OCI-LY7 (cell line): Measurements from ENCODE around the gene BTD. TPM values are rescaled to one million over a fixed set of nuclear protein-coding genes. Genes with fewer than 3 reads are reported as not detected.
A peak's percentile ranks its signal among the peaks of the same experiment; 100 is the strongest.

Source experiments
- BruUV-seq: library from RNA; stranded (reverse); fragments of 400-500 nt; replicated peaks from 2 replicates; lab custom pipeline; 2021; lab: Mats Ljungman, UMichigan
- CTCF ChIA-PET: fragments of 300-600 bp; sonication (Branson Sonifier 250); formaldehyde crosslinking; loops from one replicate; lab custom pipeline; 2022; ENCODE audit warnings: antibody characterized with exemption; ENCODE audit not compliant: unreplicated experiment; lab: Charles Lee
- POLR2A ChIA-PET: fragments of 300-600 bp; sonication (Branson Sonifier 250); formaldehyde crosslinking; loops from one replicate; lab custom pipeline; 2022; ENCODE audit warnings: antibody characterized with exemption; lab: Charles Lee
- DNase-seq: peaks from one replicate; pipeline ENCODE4 v3.0.0-alpha.2; 2015; ENCODE audit warnings: low spot score
- H2AFZ ChIP-seq: fragments of 200-600 bp; sonication (generic), shearing (Covaris generic); 2 replicates; pipeline ENCODE4 v1.6.1; 2014; ENCODE audit warnings: mild to moderate bottlenecking, antibody characterized with exemption, low read length, moderate library complexity
- H3K27ac ChIP-seq: fragments of 200-600 bp; sonication (generic); 2 replicates; pipeline ENCODE4 v1.5.1; 2014; ENCODE audit warnings: mixed run types, low read depth, mild to moderate bottlenecking, moderate library complexity, low read length, inconsistent platforms; ENCODE audit not compliant: poor library complexity, severe bottlenecking
- H3K36me3 ChIP-seq: fragments of 200-600 bp; sonication (generic); 2 replicates; pipeline ENCODE4 v1.6.1; 2014; ENCODE audit warnings: mild to moderate bottlenecking, antibody characterized with exemption, low read length, moderate library complexity, mixed read lengths; ENCODE audit not compliant: insufficient read depth
- H3K4me1 ChIP-seq: fragments of 200-600 bp; sonication (generic); 2 replicates; pipeline ENCODE4 v1.5.1; 2014; ENCODE audit warnings: mild to moderate bottlenecking, low read length; ENCODE audit not compliant: insufficient read depth, poor library complexity, severe bottlenecking
- H3K4me2 ChIP-seq: fragments of 200-600 bp; sonication (generic); 2 replicates; pipeline ENCODE4 v1.6.1; 2014; ENCODE audit warnings: mild to moderate bottlenecking, low read length
- H3K4me3 ChIP-seq: fragments of 200-600 bp; sonication (generic); 2 replicates; pipeline ENCODE4 v1.5.1; 2014; ENCODE audit warnings: mild to moderate bottlenecking, low read depth, low read length; ENCODE audit not compliant: poor library complexity, severe bottlenecking
- H3K79me2 ChIP-seq: fragments of 200-600 bp; sonication (generic); 2 replicates; pipeline ENCODE4 v1.6.1; 2016; ENCODE audit warnings: low read depth, mild to moderate bottlenecking, low read length, moderate library complexity, mixed read lengths; ENCODE audit not compliant: insufficient read depth
- H3K9me2 ChIP-seq: fragments of 200-600 bp; sonication (generic); 2 replicates; pipeline ENCODE4 v1.6.1; 2016; ENCODE audit warnings: mild to moderate bottlenecking, low read length, mixed read lengths; ENCODE audit not compliant: insufficient read depth
- H3K9me3 ChIP-seq: fragments of 200-600 bp; sonication (generic); 2 replicates; pipeline ENCODE4 v1.6.1; 2014; ENCODE audit warnings: mild to moderate bottlenecking, mixed run types, low read length, mixed read lengths
- H4K20me1 ChIP-seq: fragments of 200-600 bp; sonication (generic); 2 replicates; pipeline ENCODE4 v1.6.1; 2014; ENCODE audit warnings: mild to moderate bottlenecking, antibody characterized with exemption, low read length, moderate library complexity, mixed read lengths; ENCODE audit not compliant: insufficient read depth
- CTCF ChIP-seq: fragments of 200-600 bp; sonication (generic); conservative IDR thresholded peaks from 2 replicates; pipeline ENCODE4 v1.5.1; 2014; ENCODE audit warnings: mild to moderate bottlenecking, antibody characterized with exemption, low read length, moderate library complexity, mixed read lengths
- EZH2phosphoT487 ChIP-seq: fragments of 200-600 bp; sonication (generic); IDR thresholded peaks from 2 replicates; pipeline ENCODE4 v1.6.1; 2018; ENCODE audit warnings: low read depth, borderline replicate concordance, mild to moderate bottlenecking, mixed run types, antibody characterized with exemption, low read length, moderate library complexity, mixed read lengths
- intact Hi-C: fragments of 100-400 bp; cut with micrococcal nuclease; formaldehyde crosslinking; loops from one replicate; pipeline ENCODE4 v1.10.0; 2022; ENCODE audit not compliant: unreplicated experiment
- total RNA-seq, 2 experiments: library from RNA; depleted of rRNA in 1 of 2; stranded (reverse); fragments of >200 nt in 1 of 2; shearing (Covaris generic) in 1 of 2; gene quantifications; 2 replicates each; pipeline ENCODE4 v1.2.3, GENCODE V29; 2014 to 2022

BTD gene
- total RNA-seq, 2 experiments from 2014 or later: 4.2 to 6.0 TPM

DNA sequence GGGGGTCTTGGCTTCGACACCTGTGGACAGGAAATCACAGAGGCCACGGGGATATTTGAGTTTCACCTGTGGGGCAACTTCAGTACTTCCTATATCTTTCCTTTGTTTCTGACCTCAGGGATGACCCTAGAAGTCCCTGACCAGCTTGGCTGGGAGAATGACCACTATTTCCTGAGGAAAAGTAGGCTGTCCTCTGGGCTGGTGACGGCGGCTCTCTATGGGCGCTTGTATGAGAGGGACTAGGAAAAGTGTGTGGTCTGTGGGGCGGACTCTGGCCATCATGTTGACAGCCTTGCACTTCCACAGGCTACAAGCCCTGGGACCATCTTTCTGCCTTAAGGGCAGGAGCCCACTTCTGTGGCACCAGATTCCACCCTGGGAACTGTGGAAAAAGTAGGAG, 43.7 kb downstream of the BTD start:
- ChIA-PET CTCF (no interaction called here), POLR2A (interaction anchor here (1.1 kb wide), 1 partner anchor 17 kb away, joined by 3 read pairs; no protein-coding TSS in a partner anchor)
- BruUV-seq: no TSS peak
- no peak for TF ChIP-seq CTCF
- TF ChIP-seq EZH2phosphoT487: no peak
- H2AFZ ChIP-seq: no peak overlapping the region
- no peaks in the 10 kb centered on the region for H4K20me1 ChIP-seq
- H3K36me3 ChIP-seq: no peaks in the 10 kb centered on the region
- H3K9me3 ChIP-seq: no peaks in the 10 kb centered on the region
- intact Hi-C loops: no loop called here
- no peaks in the 10 kb centered on the region for H3K79me2 ChIP-seq
- no peak overlapping the region for H3K4me3 ChIP-seq
- H3K9me2 ChIP-seq: no peaks in the 10 kb centered on the region
- no peak for DNase-seq
- H3K4me1 ChIP-seq: peaks cover 17% of the 10 kb centered on the region
- no peak overlapping the region for H3K4me2 ChIP-seq
- H3K27ac ChIP-seq: no peak overlapping the region

DNA sequence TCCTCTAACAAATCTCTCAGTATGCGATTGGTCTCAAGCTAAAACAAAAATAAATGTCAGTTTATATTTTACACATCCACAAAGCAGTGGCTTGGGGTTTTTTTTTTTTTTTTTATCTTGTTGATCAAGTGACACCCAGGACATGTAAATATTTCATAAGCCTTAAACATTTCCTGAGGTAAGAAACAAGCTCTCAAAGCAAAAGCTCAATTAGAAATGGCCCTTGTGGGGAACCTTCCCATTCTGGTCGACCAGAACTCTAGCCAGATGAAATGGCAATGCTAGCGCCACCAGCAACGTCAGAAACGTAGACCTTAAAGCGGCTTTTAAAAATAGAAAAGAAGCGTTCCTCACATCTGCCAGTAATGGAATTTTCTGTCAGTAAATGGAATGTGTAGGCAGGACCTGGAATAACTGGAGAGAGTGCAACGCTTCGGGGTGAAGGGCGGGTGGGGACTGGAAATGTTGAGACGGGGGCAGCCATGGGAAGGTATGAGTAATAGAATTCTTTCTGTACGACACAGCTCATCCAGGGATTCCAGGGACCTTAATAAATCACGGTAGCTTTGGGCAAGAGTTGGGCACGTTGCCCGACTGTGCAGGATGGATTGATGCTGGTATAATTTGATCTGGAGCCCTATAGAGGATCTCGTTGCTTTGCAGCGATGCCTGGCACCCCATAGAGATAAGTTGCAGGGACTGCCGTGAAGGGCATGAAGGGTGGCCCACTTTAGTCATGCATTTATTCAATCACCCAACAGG, 44.4 kb downstream of the BTD start:
- CTCF ChIA-PET: no interaction called here
- no peak for DNase-seq
- POLR2A ChIA-PET: interaction anchor here (1.1 kb wide), 1 partner anchor 17 kb away, joined by 3 read pairs; no protein-coding TSS in a partner anchor
- H3K79me2 ChIP-seq: no peaks in the 10 kb centered on the region
- intact Hi-C loops: no loop called here
- H3K4me3 ChIP-seq: no peak overlapping the region
- H3K4me1 ChIP-seq: peaks cover 17% of the 10 kb centered on the region
- no TSS peak for BruUV-seq
- H3K9me3 ChIP-seq: no peaks in the 10 kb centered on the region
- no peak overlapping the region for H3K27ac ChIP-seq
- TF ChIP-seq EZH2phosphoT487 (no peak), CTCF (no peak)
- H3K9me2 ChIP-seq: no peaks in the 10 kb centered on the region
- no peaks in the 10 kb centered on the region for H4K20me1 ChIP-seq
- H3K4me2 ChIP-seq: no peak overlapping the region
- no peak overlapping the region for H2AFZ ChIP-seq
- no peaks in the 10 kb centered on the region for H3K36me3 ChIP-seq

- BruUV-seq: no TSS peak
- Histone ChIP-seq H3K36me3 (no peaks in the 10 kb centered on the region), H3K27ac (no peak overlapping the region), H3K79me2 (no peaks in the 10 kb centered on the region), H2AFZ (no peak overlapping the region), H3K9me3 (no peaks in the 10 kb centered on the region), H3K4me3 (no peak overlapping the region), H4K20me1 (no peaks in the 10 kb centered on the region), H3K4me1 (peaks cover 17% of the 10 kb centered on the region), H3K9me2 (no peaks in the 10 kb centered on the region), H3K4me2 (peak overlapping the region; percentile 59)
- intact Hi-C loops: no loop called here
- CTCF ChIA-PET: no interaction called here
- POLR2A ChIA-PET: interaction anchor here (0.6 to 0.7 kb wide), 2 partner anchors 65 to 79 kb away, joined by 3 read pairs; no protein-coding TSS in a partner anchor
- no peak for TF ChIP-seq EZH2phosphoT487
- no peak for TF ChIP-seq CTCF
- DNase-seq: no peak
Measured at GRCh38 chr3:15646851-15647511, 45.4 kb downstream of the BTD start.
